GM12878 (cell line): ENCODE data around the gene ELOF1. TPM values are rescaled to one million over a fixed set of nuclear protein-coding genes. Genes with fewer than 3 reads are reported as not detected.
A peak's percentile ranks its signal among the peaks of the same experiment; 100 is the strongest.

Source experiments
- CBX3 ChIP-seq: fragments of 200-600 bp; sonication (generic); IDR thresholded peaks from 2 replicates; pipeline ENCODE4 v1.6.1; 2016; ENCODE audit warnings: low read depth, borderline replicate concordance
- CEBPB ChIP-seq, 2 experiments: fragments of 150-350 bp in 1 of 2; IDR thresholded peaks; 2 replicates each; pipeline ENCODE4 v1.6.1; 2012 to 2014; ENCODE audit warnings: low read depth in 2 of 2, low read length in 2 of 2, borderline replicate concordance in 1 of 2, inconsistent platforms in 1 of 2
- E4F1 ChIP-seq: fragments of 450-650 bp; IDR thresholded peaks from 2 replicates; pipeline ENCODE4 v1.6.1; 2018; ENCODE audit warnings: borderline replicate concordance, mild to moderate bottlenecking; ENCODE audit not compliant: partially characterized antibody
- HDGF ChIP-seq: fragments of 450-650 bp; IDR thresholded peaks from 2 replicates; pipeline ENCODE4 v1.6.1; 2016; ENCODE audit warnings: antibody characterized with exemption
- HSF1 ChIP-seq: fragments of 150-350 bp; IDR thresholded peaks from 2 replicates; pipeline ENCODE4 v1.6.1; 2014; ENCODE audit warnings: mild to moderate bottlenecking, low read depth, low read length
- IKZF2 ChIP-seq, 2 experiments: fragments of 450-650 bp; IDR thresholded peaks; 2 replicates each; pipeline ENCODE4 v1.6.1; 2017; ENCODE audit warnings: mild to moderate bottlenecking in 2 of 2, moderate library complexity in 2 of 2
- KDM1A ChIP-seq: fragments of 200-600 bp; sonication (generic); IDR thresholded peaks from 2 replicates; pipeline ENCODE4 v1.6.1; 2016; ENCODE audit warnings: borderline replicate concordance
- MAX ChIP-seq: IDR thresholded peaks from 2 replicates; pipeline ENCODE4 v1.6.1; 2012; ENCODE audit warnings: low read depth, low read length, improper control_type of control experiment
- MEF2A ChIP-seq: IDR thresholded peaks from 2 replicates; pipeline ENCODE4 v1.6.1; 2011; ENCODE audit warnings: low read depth, mild to moderate bottlenecking, low read length, moderate library complexity; ENCODE audit not compliant: insufficient read depth
- MYB ChIP-seq: fragments of 150-350 bp; IDR thresholded peaks from 2 replicates; pipeline ENCODE4 v1.6.1; 2014; ENCODE audit warnings: mild to moderate bottlenecking, low read depth, low read length, borderline replicate concordance
- MYC ChIP-seq: IDR thresholded peaks from 2 replicates; pipeline ENCODE4 v1.6.1; 2011; ENCODE audit warnings: mild to moderate bottlenecking, low read length, moderate library complexity, inconsistent platforms; ENCODE audit not compliant: insufficient read depth, insufficient replicate concordance, insufficient read length, severe bottlenecking
- PAX5 ChIP-seq: IDR thresholded peaks from 2 replicates; pipeline ENCODE4 v1.6.1; 2011; ENCODE audit warnings: low read depth, low read length, borderline replicate concordance
- POLR2A ChIP-seq: IDR thresholded peaks from 2 replicates; pipeline ENCODE4 v1.6.1; 2011; ENCODE audit warnings: low read depth, mild to moderate bottlenecking, low read length
- RAD51 ChIP-seq: fragments of 450-650 bp; IDR thresholded peaks from 2 replicates; pipeline ENCODE4 v1.6.1; 2016; ENCODE audit warnings: moderate library complexity, mild to moderate bottlenecking, inconsistent platforms
- RBBP5 ChIP-seq: fragments of 200-600 bp; sonication (generic); conservative IDR thresholded peaks from 2 replicates; pipeline ENCODE4 v1.6.1; 2016
- SIN3A ChIP-seq: IDR thresholded peaks from 2 replicates; pipeline ENCODE4 v1.6.1; 2012; ENCODE audit warnings: low read depth, low read length, improper control_type of control experiment
- SMARCA5 ChIP-seq: fragments of 450-650 bp; IDR thresholded peaks from 2 replicates; pipeline ENCODE4 v1.6.1; 2017; ENCODE audit warnings: mild to moderate bottlenecking
- SMC3 ChIP-seq: IDR thresholded peaks from 2 replicates; pipeline ENCODE4 v1.6.1; 2011; ENCODE audit warnings: low read length, improper control_type of control experiment, borderline replicate concordance
- TCF12 ChIP-seq: IDR thresholded peaks from 2 replicates; pipeline ENCODE4 v1.6.1; 2011; ENCODE audit warnings: low read depth, mild to moderate bottlenecking, low read length
- TCF7 ChIP-seq: IDR thresholded peaks from 2 replicates; pipeline ENCODE4 v1.6.1; 2014; ENCODE audit warnings: antibody characterized with exemption, borderline replicate concordance
- YY1 ChIP-seq: IDR thresholded peaks from 2 replicates; pipeline ENCODE4 v1.6.1; 2011; ENCODE audit warnings: low read depth, mild to moderate bottlenecking, low read length
- ZBTB4 ChIP-seq: fragments of 450-650 bp; formaldehyde crosslinking; IDR thresholded peaks from 2 replicates; pipeline ENCODE4 v1.4.0; 2022; ENCODE audit warnings: mild to moderate bottlenecking, moderate library complexity
- polyA plus RNA-seq, 11 experiments: library from polyadenylated mRNA; depleted of rRNA in 4 of 11; unstranded in 6 of 11; stranded (reverse) in 5 of 11; fragments of >200 nt; fragmentation: Nextera tagmentation in 4 of 11; fragmentation: Illumina TruSeq in 1 of 11; extraction: Ambion mirVana in 4 of 11; extraction: Trizol in 1 of 11; gene quantifications; 1 replicate in 1 of 11; 2 replicates in 10 of 11; pipeline versions ENCODE4 v1.2.1 to v1.2.3, GENCODE V29; 2011 to 2016; ENCODE audit warnings: inconsistent platforms in 2 of 11, missing spikeins in 2 of 11, low read depth in 1 of 11
- total RNA-seq, 4 experiments: library from RNA; depleted of rRNA in 3 of 4; stranded (reverse); fragments of >200 nt in 3 of 4; fragmentation: Illumina TruSeq in 1 of 4; extraction: Trizol in 1 of 4; gene quantifications; 2 replicates each; pipeline versions ENCODE4 v1.2.1 to v1.2.3, GENCODE V29; 2013 to 2021

The ELOF1 gene
- total and polyA plus RNA-seq, 10 of the 15 experiments (the other 5 are each of a cell fraction or from before 2014, with no cell fraction given): 11.7 to 124 (median 92.9) TPM

- TF ChIP-seq HDGF (peak; percentile 92), POLR2A (peak; percentile 89), KDM1A (no peak), CBX3 (no peak), TCF7 (no peak), SMC3 (no peak; the same call in 1 of the 2 replicates), ZBTB4 (CRISPR knock-in tag) (no peak), RAD51 (no peak), PAX5 (0 out of 2 replicates have a peak, but pooled peaks have one; percentile 19), MAX (peak; percentile 52; the same call in 1 of the 2 replicates), YY1 (peak; percentile 54; the same call in 1 of the 2 replicates), MYC (no peak), CEBPB (IDR thresholded peaks at IDR 0.05; ENCODE audit: borderline replicate concordance in 1 of 2, low read depth in 2 of 2, low read length in 2 of 2) (no peak), MEF2A (no peak), MYB (no peak), TCF12 (peak; percentile 74), SMARCA5 (no peak), IKZF2 (IDR thresholded peaks at IDR 0.05) (peak; percentile 27 to 29; a peak in 2 of 4 replicates), HSF1 (no peak), RBBP5 (no peak), E4F1 (peak; percentile 24), SIN3A (peak; percentile 92)
Observed at GRCh38 chr19:11558881-11559828, at the start of gene ELOF1 (continued).
